ENCODE results near the gene DCAF8. TPM values are rescaled to one million over a fixed set of nuclear protein-coding genes. Genes with fewer than 3 reads are reported as not detected.

DCAF8 gene
- polyA plus RNA-seq, 3 donors, result 200 to 285 (median 205) TPM

DNA sequence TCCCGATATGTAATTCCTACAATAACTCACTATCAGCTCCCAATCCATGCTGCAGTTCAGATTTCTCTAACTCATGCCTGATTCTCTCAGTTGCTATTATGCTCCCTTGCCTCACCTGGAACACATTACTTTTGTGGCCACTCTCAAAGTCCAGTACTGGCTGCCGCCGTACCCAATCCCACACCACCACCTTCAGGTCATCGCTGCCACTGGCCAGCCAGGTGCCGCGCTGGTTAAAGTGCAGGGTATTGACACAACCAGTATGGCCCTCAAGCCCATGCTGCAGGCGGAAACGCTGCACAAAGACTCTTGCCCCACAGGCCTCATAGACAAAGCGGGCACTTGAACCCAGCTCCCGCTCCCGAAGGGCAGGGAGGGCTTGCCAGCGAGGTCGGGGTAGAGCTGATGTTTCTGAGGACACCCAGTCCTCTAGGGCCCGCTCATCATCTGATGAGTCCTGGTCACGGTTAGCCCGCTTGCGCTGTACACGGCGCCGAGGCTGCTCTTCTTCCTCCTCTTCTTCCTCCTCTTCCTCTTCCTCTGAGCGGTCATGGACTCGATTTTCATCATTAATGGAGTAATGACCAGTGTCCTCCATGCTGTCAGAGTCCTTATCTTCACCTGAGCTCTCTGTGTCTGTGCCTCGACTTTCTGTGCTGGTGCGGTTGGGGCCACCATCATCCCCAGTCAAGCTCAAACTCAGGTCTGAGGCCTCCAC, 22.6 kb downstream of the DCAF8 start:
- DNase-seq (ENCODE audit: extremely low read depth in 1 of 11, low read depth in 9 of 11, low spot score in 4 of 11), result no peak

DNA sequence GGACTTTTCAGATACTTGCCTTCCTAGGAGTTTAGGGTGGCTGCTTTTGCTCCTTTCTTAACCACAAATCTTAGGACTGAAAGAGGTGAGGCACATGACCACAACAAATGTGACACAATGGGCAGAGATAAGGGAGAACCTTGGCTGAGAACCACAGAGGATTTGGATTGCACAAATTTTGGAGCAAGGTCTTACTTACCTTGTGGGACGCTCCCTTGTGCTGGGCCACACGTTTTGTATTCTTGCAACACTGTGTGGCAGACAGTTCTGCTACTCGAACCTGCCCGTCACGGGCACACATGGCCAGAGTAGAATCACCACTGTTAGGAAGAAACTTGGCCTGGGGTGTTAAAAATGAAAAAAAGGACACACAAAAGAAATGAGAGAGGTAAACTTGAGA, 23.9 kb downstream of the DCAF8 start:
- DNase-seq (ENCODE audit: extremely low read depth in 1 of 11, low read depth in 9 of 11, low spot score in 4 of 11), result no peak

DNA sequence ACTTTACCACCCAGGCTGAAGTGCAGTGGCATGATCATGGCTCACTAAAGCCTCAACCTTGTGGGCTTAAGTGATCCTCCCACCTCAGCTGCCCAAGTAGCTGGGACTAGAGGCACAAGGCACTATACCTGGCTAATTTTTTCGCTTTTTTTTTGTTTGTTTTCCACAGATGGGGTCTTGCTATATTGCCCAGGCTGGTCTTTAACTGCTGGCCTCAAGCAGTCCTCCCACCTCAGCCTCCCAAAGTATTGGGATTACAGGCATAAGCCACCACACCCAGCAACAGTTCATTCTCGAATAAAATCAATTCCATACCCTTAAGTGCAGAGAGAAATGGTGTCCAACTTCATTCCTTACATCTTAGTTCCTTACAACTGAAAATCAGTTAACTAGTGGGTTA, 24.8 kb downstream of the DCAF8 start:
- no peak for DNase-seq (ENCODE audit: extremely low read depth in 1 of 11, low read depth in 9 of 11, low spot score in 4 of 11)

DNA sequence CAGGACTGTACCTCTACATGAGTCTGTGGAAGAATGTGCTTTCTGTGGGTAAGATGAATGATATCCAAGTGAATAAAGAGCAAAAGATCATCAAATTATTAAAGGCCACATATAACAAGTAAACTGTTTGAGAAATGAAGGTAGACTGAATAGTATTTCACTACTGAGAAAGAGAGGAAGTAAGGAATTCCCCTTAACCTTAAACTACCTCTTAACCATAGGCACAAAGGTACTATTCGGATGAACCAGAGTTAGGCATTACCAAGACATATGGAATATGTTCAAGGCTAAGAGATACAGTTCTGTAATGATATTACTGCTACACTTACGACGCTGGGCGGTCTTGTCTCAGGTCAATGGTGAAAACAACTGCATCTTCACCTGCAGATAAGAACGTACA, 25.5 kb downstream of the DCAF8 start:
- no peak for DNase-seq (ENCODE audit: extremely low read depth in 1 of 11, low read depth in 9 of 11, low spot score in 4 of 11)

DNA sequence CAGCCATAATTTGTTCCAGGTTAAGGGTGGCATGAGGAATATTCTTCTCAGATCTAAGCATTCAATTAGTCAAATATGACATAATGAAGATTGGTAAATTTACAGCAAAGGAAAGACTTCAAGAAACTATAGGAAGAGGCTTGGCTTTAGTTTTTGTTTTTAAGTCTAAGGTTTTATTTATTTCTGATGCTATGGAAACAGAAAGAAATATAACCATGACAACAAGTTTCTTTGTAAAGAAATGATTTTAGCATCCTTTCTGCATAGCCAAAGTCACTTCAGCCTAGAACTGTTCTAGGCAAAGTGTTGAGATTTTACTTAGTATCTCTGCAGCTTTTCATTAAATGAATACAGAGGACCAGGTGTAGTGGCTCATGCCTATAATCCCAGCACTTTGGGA, 29.4 kb downstream of the DCAF8 start:
- DNase-seq (ENCODE audit: extremely low read depth in 1 of 11, low read depth in 9 of 11, low spot score in 4 of 11), result no peak

DNA sequence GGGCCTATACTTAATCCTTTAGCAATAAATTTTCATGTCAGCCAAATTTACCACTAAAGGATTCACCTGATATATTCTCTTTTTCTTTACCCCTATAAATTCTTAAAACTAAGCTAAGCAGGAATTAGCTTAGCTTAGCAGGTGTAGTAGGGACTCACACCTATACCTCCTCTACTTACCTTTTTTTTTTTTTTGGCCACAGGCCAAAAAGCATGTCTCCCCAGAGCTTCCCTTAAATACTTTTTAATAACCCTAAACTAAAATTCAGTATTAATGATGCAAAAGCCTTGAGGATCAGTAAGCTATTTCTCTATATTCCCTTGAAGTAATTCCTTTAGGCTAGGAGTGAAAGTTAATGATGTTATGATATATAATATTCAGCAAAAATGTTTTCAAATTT, 33.9 kb downstream of the DCAF8 start:
- DNase-seq (ENCODE audit: extremely low read depth in 1 of 11, low read depth in 9 of 11, low spot score in 4 of 11), result no peak

DNA sequence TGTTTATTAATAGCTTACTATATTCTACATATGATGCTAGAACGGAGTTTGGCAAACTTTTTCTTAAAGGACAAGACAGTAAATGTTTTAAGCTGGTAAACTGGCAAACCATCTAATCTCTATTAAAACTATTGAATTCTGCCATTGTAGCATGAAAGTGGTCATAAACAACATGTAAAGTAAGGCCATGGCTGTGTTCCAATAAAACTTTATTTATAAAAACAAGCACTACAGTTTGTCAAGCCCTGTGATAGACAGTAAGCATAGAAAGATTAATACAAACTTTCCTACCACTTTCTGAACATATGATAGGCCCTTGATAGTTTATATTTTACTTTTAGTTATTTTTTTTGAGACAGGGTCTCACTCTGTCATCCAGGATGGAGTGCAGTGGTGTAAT, 34.8 kb downstream of the DCAF8 start:
- no peak for DNase-seq (ENCODE audit: extremely low read depth in 1 of 11, low read depth in 9 of 11, low spot score in 4 of 11)

DNA sequence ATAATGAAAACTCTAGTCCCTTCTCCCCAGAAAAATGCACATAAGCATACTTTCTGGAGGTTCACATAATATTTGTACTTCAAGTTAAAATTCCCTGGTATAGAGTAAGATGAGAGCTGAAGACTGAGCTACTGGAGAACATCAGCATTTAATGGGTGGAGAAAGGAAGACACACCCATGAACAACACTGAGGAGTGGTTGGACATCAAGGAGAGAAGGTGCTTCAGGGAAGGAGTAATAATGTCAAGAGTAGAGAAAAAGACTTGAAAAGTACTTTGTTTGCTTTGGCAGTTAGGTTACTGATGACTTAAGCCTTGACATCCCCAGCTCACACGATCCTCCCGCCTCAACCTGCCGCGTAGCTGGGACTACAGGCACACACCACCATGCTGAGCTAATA, 35.3 kb downstream of the DCAF8 start:
- no peak for DNase-seq (ENCODE audit: extremely low read depth in 1 of 11, low read depth in 9 of 11, low spot score in 4 of 11)

DNA sequence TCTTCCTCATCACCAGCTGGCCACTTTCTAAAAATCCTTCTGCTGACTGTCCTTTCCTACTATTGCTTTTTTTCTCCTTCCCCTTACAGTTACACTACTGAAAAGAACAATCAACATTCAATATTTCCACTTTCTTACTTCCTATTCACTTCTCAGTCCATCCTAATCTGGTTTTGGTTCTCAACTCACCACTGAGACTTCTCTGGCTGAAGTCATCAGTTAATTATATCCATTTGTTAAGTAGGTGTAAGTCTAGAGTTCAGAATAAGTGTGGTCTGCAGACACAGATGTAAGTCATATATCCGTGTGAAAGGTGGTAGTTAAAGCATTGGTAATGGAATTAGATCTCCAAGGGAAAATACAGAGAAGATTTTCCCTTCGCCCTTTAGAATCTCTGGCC, 35.7 kb downstream of the DCAF8 start:
- no peak for DNase-seq (ENCODE audit: extremely low read depth in 1 of 11, low read depth in 9 of 11, low spot score in 4 of 11)

DNA sequence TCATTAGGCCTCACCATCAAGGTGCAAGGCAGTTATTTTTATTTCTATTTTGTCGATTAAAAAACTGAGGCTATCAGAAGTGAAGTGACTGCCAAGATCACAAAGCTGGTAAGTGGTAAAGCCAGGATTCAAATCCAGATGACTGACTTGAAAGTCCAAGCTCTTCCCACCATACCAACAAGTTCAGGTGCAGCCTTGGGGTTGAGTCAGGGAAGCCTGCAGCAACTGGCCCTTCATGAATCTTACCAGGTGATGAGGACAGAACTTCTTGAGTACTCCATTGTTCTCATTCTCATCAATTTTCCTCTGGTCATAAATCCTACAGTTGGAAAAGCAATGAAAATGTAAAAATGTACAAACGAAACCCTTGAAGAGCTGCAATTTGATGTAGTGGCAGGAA, 37.0 kb downstream of the DCAF8 start:
- DNase-seq (ENCODE audit: extremely low read depth in 1 of 11, low read depth in 9 of 11, low spot score in 4 of 11), result no peak

DNA sequence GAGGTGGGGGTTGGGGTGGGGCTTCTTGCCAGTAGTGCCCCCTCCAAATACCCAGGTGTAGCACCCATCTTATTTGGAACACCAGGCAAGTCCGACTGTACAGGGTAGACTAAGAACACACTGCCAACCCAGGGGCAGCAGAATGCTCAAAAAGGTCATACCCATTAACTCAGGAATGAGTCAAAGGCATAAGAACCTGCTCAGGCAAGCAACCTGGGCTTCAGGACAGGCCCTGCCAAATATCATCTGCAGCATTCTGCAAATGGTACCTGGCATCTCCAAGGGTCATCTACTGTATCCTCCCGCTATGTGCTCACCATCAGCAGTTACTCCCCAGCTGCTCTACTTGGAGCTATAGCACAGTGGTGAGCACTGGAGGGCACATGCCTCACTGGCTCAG, 37.7 kb downstream of the DCAF8 start:
- no peak for DNase-seq (ENCODE audit: extremely low read depth in 1 of 11, low read depth in 9 of 11, low spot score in 4 of 11)

DNA sequence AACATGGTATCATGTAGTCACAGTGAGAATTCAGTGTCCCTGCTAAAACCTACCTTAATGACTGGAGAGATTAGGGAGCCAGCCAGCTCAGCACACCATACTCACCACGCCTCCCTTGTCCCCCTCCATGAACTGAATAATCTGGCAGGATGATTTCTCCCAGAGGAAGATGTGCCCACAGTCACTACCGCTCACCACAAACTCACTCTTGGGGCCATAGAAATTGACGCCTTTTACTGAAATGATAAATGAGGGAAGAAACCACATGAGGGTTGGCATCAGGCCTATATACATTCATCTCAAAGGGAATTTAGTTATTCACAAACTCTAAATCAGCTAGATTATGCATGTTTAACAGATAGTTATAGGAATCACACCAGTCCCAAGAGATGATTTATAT, 39.8 kb downstream of the DCAF8 start:
- DNase-seq (ENCODE audit: extremely low read depth in 1 of 11, low read depth in 9 of 11, low spot score in 4 of 11), result no peak

DNA sequence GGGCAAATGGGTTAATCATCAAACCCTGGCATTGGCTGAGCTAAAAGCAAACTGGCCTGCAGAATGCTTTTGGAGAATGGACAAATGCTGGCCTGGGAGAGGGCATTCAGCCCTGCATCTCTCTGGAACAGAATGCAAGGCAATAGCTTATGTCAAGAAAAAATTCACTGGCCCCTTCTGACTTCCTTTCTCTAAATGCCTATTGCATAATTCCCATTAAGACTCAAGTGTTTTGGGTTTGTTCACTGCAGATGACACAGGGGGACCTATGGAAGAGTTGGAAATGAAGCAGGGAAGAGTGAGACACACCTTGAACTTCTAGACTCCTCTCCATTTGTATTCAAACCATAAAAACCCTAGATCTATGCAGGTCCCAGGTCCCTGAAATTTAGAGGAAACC, 41.3 kb downstream of the DCAF8 start:
- DNase-seq (ENCODE audit: extremely low read depth in 1 of 11, low read depth in 9 of 11, low spot score in 4 of 11), result no peak

DNA sequence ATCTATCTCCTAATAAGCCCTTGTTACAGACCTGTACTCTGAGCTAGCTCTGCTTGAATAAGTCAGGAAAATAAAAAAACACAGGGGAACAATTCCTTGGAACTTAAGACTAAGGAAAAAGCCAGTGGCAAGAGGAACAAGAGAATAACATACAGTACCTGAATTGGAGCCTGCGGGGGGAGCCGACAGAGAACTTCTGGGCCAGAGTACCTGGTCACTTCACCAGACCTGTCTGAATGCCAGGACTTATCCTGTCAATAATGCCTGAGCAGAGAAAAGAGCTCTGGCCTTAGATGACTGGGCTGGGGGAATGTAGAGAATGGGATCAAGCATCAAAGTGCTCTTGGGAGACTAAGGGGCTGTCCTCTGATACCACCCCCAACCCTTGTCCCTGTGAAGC, 42.0 kb downstream of the DCAF8 start:
- no peak for DNase-seq (ENCODE audit: extremely low read depth in 1 of 11, low read depth in 9 of 11, low spot score in 4 of 11)

DNA sequence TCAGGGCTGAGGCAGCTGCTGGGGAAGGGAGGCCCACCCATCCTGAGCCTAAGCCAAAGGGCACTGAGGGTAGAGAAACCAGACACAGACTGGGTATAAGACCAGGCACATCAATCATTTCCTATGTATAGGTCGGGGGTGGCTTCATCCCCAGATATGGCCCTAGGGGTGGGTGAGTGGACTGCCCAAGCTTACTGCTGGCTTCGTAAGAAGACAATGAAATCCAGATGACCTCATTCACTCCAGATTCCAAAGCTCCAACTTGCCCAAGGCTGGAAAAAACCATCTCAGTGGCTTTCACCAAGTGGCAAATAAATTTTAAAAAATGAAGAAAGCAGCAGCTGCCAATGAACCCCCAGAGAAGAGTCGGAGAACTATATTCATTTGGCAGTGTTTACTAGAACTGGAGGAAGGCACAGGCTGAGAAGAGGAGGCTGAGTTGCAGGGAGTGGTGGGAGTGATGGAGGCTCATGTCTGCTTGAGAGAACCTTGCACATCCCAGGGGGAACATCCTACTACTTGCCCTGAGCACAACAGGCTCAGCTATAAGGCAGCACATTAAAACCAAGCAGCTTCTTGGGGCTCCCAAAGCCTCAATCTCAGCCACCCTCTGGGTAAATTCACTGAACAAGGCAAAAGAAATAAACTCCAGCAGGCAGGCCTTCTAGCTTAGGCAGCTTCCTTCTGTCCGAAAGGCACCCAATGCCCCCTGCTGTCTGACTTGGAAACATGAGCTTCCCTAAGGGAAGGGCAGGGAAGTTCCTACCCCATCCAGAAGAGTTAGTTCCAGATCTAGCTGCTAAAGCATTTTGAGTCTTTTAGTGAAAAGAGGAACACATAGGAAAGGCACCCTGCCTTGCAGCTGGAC, 43.1 kb downstream of the DCAF8 start:
- peak in 7 of 11 donors; percentile 18 to 35 (median 28) for DNase-seq (ENCODE audit: extremely low read depth in 1 of 11, low read depth in 9 of 11, low spot score in 4 of 11)

DNA sequence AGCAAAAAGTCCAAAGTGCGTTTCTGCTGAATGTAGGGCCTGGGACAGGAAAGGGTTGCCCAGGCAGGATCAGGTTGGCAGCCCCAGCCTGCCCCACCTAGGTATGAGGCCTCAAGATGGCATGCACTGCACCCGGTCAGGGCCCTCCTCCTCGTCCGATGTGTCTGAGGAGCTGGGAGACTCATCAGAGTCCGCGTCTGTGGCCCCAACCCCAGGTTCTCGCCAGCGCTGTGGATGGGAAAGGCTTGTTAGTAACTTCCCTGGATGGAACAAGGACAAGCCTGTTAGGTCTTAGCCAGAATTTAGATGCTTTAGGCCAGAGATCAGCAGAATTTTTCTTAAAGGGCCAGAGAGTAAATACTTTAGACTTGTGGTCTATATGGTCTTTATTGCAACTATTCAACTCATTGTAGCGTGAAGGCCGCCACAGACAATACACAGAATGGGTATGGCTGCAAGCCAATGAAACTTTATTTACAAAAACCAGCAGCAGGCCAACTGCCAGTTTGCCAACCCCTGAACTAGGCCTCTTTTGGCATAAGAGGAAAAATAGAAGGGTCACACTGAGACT, 44.8 kb downstream of the DCAF8 start:
- no peak for DNase-seq (ENCODE audit: extremely low read depth in 1 of 11, low read depth in 9 of 11, low spot score in 4 of 11)

DNA sequence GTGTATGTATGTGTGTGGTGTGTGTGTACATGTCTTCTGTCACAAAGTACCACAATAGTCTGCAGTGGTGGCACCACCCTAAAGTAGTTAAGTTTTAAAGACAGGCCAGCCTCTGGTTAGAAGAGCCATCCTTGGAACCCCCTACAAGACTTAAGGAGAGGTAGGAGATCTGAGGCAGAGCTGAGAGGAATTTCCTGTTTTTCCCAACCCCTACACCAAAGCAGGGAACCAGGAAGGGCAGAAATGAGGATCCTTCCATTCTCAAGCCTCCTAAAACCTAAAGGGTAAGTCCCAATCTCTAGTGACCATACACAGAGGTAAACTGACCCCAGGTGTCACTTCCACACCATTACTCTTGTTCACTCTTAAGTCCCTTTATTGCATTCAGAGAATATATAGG, 46.0 kb downstream of the DCAF8 start:
- DNase-seq (ENCODE audit: extremely low read depth in 1 of 11, low read depth in 9 of 11, low spot score in 4 of 11), result no peak

DNA sequence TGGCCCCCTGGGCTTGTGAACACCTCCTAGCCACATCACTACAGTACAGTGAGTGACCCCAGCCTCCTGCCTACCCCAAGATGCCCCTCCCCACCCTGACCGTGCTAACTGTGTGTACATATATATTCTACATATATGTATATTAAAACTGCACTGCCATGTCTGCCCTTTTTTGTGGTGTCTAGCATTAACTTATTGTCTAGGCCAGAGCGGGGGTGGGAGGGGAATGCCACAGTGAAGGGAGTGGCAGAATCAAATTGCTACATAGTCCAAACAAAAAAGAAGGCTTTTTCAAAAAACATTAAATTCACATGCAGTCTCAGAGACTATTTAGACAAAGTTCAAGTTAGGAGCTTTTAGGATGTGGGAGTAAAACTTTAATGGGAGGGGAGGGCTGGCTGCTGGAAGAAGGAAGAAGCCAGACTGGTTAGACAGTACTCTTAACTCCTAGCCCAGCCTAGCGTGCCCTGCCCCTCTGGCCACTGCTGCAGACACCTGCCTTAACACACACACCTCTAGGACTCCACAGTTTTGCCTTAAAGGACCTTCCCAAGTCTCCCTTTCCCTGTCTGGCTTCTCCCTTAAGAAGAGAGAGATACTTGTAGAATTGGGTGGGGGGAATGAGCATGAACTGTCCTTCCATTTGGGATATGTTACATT, 47.7 kb downstream of the DCAF8 start:
- no peak for DNase-seq (ENCODE audit: extremely low read depth in 1 of 11, low read depth in 9 of 11, low spot score in 4 of 11)

DNA sequence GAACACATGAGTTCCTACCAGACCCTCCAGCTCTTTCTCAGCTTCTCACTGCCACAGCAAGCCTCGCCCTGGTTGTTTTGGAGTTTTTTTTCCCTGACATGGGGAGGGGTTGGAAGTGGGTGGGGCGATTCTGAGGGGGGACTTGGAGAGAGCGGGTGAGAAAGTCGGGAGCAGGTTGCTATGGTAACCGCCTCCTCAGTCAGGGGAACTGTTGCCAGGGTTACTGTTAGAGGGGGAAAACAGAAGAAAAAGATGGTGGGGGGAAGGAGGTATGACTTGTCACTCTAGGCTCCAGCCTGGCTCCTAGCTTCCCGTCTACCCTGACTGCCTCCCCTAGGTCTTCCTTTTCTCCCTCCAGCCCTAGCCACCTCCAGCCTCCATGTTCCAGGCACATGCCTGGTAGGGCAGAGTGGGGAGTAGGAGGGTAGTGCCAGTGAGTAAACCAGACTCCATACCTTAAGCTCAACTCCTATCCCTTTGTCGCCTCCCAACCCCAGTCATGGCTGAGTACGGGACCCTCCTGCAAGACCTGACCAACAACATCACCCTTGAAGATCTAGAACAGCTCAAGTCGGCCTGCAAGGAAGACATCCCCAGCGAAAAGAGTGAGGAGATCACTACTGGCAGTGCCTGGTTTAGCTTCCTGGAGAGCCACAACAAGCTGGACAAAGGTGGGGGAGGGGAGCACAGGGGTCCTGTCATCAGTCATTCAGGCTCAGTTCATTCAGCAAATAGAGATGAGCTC, 51.1 kb downstream of the DCAF8 start:
- DNase-seq (ENCODE audit: extremely low read depth in 1 of 11, low read depth in 9 of 11, low spot score in 4 of 11), result no peak
